SW 1271 (cell line): Measurements from ENCODE around the gene PCDH9.
"Not testable (repeated sequence)": the region's sequence is repeated elsewhere in the genome, so short reads cannot be mapped to it uniquely, and the experiment has no call there.

Source experiments
- DNase-seq, 2 experiments: peaks; one replicate each; lab custom pipeline; 2025; lab: John Stamatoyannopoulos, UW

Gene PCDH9

DNA sequence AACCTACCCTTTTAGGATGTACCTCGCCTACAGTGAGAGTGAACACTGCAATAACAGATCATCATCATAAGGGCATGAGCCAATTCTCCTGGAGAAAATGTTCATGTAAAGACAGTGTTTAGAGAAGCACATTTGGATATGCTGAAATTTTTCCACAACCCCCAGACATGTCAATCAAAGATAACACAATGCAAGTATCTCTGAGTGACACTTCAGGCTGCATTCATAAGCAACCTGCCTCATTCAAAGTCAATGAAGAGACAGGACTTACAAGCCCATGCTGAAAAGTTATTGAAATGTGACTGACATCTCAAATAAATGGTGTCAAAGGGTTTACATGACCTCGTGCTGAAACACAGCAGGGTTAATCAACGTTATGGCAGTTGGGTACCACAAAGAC lies 102.0 kb downstream of the PCDH9 start:
- no peak for DNase-seq

DNA sequence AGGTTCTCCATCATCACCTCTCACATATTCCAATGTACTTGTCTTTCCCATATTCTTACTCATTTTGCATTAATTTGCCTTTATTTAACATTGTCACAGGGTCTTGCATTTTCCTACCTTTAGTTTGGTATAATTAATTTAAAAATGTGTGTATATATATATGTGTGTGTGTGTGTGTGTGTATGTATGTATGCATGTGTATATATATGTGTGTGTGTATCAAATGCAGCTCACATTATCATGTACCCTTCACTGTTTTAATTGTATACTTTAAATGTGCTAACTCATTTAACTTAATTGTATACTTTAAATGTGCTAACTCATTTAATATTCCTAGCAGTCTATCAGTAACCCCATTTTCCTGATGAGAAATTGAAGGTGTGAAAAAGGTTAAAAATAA lies 104.5 kb downstream of the PCDH9 start:
- DNase-seq, result no peak

DNA sequence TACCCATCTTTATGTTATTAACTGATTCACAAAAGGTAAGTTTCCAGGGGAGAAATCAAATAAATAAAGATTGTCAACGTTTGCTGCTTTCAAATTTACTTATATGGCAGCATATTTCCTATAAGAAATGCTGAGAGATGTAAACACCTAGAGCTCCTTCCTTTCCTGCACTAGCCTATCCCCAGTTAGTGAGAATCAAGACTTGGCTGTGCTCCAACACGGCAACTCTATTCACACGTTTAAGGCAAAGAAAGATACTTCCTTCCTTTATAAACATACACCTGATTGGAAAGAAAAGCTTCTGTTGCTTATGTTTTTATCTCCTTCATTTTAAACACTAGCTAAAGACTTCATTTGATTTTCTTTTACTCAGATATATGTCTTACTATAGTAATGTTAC lies 107.0 kb downstream of the PCDH9 start:
- no peak for DNase-seq

DNA sequence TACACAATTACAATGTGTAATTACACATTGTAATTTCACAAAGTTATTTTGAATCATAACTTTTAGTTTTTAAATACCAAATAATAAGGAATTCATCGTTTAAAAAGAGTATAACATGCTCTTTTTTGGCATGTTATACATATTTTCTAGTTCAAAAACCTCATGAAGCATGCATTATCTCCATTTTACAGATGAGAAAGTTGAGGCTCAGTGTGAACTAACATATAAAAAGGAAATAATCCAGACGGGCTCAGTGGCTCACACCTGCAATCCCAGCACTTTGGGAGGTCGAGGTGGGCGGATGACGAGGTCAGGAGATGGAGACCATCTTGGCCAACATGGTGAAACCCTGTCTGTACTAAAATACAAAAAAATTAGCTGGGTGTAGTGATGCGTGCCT lies 107.9 kb downstream of the PCDH9 start:
- DNase-seq, result no peak

DNA sequence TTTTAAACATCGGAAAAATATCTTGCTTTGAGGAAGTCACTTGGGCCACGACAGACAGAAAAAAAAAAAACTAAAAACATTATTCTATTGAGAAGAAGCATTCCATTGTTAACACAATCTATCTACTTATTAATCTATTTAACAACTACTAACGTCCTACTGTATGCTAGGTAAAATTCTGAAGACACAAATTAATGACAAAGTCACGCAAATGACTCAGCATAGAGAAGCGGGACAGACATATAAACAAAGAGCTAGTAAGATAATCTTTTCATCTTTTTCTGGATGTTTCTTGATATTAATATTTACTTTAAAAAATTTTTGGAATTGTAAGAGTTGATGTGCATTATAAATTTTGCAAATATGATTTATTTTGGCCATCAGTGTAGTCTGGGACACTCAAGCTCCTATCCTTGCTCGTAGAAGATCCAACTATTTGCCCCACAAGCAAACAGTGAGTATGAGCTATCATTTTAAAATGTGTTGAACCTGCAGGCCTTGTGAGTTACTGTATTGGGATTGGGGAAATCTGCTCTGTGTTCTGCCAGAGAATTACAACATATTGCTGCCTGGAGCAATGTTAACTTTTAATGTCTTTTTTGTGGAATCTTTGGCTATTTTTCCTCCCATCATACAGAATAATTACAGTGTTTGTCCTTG lies 109.1 kb downstream of the PCDH9 start:
- no peak for DNase-seq

DNA sequence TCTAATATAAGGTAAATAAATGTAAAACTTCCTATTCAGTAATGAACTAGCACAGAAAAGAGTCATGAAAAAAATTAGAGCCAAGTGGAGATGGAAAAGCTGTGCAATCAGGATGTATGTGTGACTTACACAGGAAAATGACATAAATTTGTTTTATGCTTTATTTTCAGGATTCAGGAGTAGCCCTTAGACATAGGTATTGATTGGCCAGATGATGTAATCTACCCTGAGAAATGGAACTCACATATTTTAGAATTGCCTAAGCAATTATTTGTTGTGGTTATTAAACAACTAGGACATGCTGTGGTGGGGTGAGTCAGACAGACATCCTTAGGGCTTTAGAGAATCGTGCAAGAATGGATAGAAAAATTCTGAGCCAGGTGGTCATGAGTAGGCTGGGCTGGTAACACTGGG lies 110.6 kb downstream of the PCDH9 start:
- no peak for DNase-seq

DNA sequence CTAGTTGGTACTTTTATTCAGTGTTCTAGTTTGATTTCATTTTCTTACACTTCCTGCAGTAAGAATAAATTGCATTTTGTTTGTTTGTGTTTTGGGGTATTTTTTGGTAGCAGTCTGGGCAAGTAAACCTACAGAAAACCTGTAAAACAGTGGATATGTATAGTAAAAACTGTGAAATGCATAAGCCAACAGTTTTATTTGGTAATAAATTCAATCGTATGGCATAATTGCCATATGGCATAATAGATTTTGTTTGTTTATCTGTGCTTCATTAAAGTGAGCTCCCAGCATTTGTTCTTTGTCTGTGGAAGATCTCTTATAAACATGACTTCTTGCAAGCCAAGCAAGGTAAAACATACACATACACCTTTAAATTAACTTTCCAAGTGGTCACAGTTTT lies 111.9 kb downstream of the PCDH9 start:
- DNase-seq, result no peak

DNA sequence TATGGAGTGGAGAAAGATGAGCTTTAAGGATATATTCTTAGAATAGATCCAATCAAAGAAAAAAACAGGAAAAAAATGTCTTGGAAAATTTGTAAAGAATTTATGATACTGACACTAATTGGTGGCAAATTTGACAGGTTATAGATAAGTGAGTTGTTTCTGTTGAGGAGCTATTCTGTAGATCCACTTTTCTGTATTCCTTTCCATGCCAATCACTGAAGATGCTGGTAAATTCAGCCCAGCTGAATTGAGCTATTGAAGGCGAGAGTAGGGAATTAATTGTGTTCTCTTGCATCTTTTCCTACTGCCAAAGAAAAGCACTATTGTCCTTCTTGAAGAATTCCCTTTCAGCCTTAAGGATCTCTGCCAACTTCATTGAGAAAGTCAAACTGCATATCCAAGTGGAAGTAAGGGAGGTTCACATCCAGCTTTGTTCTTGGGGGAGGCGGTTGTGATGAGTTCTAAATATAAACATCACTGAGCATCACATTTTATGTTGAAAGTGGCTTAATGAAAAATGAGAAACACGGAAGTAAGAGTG lies 113.1 kb downstream of the PCDH9 start:
- DNase-seq, result no peak

DNA sequence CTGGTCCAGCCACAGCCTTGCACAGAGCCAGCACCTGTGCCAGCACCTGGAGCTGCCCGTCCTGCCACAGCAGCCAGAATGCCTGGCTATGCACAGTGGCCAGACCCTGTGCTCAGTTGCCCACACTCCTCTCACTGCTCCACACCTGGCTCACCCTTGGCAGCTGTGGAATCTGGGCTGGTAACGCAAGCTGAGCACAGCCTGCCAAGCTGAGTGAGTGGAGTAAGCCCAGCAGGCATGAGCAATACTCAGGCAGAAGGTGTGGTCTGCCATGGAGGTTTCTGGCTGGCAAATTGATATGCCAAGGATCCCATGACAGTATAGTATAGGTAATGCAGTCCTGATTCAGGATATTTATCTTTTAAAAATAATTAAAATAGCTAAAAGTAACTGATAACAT lies 122.2 kb downstream of the PCDH9 start:
- no peak for DNase-seq

DNA sequence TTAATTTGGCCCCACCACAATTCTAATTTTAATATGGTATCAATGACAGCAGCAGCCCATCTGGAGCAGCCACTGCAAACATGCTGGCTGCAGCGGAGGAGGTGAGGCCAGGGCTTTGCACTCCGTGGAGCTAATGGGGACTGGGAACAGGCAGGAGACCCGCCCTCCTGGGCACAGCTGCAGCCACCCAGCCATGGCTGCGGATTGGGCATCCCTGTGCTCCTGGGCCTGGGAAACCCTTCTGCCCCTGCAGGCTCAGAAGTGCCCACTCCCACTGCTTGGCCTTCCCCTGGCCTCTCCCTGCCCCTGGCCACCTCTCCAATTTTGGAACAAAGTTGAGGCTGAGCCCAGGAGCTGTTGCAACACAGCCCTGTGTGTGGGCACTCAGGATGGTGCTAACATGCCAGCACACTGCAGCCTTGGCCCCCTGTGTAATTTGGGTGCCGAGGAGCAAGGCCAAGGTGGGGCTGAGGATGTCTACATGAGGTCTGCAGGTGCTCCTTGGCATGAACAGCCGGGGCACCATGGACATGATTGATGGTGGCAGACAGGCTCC lies 123.6 kb downstream of the PCDH9 start:
- DNase-seq, result no peak

DNA sequence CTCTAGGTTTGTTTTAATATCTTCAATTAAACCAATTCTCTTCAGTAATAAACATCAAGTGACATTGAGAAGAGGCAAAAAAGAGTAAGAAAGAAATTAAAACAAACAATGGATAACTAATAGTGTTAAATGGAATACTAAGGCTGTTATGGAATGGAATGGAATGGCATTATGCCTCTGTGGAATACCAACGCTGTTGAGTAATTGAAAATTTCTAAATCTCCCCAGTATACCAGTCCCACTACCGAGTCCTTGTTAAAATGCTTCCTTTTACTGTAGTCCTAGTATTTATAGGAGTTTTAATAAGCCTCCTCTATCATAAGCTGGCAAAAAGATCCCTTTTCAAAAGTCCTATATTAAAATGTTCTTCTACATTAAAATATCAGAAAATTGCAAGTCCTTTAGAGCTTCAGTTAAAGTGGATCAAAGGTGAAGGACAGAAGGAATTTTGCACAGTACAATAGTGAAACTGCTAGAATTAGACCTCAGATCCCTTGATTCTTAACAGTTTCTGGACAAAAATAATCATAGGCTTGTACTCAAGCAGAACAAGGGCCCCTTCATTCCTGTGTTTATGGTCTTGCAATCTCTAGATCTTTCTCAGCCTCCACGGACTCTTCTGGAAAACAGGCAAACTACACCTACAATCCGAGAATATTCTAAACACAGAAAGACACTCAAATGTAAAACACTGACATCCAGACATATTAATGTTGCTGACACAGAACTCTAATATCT lies 128.2 kb downstream of the PCDH9 start:
- DNase-seq, result no peak

DNA sequence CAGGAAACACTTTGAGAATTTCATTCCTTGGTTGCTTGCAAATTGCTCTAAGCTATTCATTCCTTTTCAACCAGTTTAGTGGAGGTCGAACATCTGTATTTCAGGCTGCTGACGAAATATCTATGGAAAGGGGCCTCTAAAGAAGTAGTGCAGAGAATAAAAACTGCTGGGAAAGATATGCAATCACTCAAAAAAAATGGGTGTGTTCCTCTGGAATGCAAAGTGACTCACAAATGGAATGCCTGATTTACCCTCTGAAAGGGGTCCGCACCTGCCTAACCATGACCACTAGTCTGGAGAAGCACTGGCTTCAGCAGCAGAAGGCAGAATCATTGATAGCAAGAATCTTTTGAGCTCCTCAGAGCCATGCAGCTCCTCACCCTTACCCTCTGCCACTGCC lies 129.4 kb downstream of the PCDH9 start:
- no peak for DNase-seq

DNA sequence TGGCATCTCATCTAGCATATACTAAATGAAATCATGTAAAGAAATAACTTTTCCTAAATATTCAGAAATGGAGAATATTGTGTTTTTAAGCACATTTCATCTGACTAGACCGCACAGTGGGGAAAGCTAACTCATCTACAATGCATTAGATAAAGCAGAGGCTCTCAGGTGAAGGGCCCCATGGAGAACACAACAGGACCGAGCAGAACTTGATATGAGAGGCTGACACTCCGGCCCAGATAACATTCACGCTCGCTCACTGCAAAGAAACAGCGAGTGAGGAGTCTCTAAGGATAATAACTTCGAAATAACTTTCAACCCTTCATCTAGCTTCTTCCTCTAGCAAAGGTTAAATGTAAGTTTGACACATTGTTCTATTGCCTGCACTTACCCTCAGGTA lies 130.6 kb downstream of the PCDH9 start:
- DNase-seq, result no peak

DNA sequence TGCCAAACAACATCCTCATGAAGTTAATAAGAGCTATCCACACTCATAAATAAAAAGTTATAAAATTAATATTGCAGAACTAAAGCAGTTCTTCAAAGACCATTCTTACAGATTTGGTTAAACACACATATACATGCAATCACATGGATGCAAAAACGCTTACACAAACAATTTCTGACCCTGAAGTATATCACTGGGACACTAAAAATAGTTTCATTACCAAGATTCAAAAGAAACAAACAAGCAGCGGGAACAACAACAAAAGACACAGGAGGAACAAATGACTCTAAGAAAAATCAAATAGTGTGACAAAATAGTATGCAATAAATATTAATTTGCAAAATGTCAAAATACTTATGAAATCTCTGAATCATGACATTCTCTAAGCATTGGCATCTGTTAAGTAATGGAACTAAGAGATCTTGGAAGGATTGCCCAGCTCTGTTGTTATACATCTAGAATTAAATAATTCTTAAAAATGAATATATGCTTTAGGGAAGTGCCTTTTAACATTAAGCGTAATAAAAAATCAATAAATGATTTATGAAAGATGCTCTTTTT lies 132.2 kb downstream of the PCDH9 start:
- DNase-seq, result no peak

DNA sequence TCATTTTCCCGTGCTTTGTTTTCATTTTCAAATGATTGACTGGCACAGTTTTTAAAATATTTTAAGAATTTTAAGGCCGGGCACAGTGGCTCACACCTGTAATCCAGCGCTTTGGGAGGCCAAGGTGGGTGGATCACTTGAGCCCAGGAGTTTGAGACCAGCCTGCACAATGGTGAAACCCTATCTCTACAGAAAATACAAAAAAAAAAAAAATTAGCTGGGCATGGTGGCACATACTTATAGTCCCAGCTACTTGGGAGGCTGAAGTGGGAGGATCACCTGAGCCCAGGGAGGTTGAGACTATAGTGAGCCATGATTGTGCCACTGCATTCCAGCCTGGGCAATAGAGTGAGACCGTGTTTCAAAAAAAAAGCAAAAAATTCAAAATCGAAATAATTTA lies 133.2 kb downstream of the PCDH9 start:
- DNase-seq, result not testable (repeated sequence)

DNA sequence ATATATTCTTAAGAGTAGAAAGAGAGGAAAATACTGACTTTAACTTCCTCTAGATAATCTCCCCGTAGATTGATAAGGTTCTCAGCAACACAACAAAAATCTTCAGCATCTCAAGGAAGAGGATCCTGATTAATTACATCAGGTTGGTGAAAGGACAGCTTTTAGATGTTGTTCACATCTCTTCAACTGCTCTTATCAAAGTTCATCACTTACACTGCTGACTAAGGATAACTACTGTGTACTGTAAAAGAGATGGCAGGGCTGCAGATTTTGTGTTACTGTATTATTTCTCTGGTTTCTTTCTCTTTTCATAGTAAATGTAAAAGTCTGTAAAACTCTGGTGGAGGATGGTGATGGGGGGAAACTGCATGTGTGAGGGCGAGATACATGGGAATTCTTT lies 133.7 kb downstream of the PCDH9 start:
- DNase-seq, result no peak

DNA sequence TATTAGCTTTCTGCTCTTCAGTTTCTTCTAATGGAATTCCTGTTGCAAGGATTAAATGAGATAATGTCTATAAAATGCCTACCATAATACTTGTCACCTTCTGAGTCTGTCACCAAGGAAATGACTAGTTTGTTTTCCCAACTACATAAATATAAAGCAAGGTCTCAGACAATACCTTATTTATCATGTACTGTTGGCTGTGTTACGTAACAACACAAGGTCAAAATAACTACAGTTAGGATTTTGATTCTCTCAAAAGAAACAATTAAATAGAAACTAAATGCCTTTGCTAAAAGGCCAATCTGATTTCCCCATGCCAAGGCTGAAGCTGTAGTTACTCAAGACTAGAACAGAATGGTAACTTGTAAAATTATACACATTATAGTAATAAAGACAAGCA lies 134.5 kb downstream of the PCDH9 start:
- no peak for DNase-seq

DNA sequence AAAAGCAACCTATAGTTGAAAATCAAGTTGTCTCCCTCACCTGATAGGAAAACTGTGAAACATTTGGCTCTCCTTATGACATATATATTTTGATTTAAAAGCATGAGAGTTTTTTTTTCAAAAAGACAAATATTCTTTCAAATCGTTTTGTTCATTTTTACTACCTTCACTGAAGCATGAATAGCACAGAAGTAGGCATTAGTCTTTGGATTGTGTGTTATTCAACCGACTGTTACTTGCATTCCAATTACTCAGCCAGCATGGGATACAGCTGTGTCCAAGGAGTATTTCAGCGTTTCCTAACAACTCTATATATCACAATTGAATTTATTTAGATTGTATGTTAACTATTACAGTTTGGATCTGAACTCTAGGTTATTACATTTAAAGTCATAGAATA lies 135.2 kb downstream of the PCDH9 start:
- no peak for DNase-seq

DNA sequence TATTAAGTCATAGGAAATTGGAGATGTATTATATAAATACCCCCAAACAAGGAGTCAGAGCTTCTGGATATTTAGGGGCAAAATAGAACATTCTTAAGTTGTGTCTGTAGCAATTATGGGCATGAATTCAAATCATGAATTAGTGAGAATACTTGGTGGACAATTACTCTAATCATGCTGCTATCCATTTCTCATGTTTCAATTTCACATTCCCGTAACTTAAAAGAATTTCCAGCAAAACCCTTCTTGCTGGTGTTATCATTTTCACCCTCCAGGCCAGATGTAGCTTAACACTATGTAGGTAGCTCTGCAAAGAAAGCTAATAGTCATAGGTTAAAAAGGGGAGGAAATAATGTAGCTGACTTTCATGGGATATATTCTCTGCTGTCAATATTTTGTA lies 136.1 kb downstream of the PCDH9 start:
- no peak for DNase-seq

DNA sequence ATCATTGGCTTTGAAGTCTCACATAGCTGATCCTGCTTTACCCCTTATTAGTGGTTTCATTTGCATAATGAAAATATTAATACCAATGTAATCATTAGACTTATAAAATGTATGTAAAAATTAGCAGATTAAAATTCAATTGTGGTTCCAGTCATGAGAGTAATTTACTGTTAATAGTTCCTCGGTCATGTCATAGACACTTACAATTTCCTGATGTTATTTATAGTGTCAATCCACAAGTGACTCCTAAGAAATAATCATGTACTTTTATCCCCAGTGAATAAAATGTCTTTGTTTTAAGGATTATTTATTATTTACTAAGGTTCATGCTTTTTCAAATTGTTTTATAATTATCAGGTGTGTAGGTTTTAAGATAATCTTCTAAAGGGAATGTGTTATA lies 138.5 kb downstream of the PCDH9 start:
- no peak for DNase-seq

DNA sequence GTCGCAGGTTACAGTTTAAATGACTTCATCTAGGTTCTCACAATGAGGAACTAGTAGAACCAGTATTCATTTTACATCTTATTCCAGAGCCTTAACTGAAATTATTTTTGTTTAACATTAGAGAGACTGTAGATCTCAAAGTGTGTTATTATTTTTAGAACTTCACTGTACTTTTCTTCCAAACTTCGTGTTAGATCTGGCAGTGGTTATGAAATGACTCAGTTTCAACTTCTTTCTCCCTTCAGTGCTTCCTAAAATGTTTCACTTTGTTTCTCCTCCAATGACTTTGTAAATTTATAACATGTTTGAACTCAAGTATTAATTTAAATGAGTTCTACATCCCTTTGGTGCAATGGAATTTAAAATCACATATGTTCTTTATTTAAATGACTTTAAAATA lies 139.3 kb downstream of the PCDH9 start:
- no peak for DNase-seq

DNA sequence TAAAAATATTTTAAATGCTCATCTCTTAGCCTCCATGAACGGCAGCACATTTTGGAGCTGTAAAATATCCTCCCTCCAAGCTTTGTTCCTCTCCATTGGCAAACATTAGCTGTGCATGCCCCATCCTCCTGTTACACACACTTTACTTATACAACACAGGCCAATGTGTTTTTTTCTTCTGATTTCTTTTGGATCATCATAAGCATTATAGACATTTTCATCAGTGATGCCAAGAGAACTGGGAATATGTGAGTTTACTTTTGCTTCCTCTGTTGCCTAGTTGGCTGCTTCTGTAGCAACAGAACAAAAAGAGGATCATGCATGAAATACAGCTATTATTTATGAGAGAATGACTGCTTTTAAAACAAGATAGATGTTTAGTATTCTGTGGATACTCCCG lies 142.6 kb downstream of the PCDH9 start:
- no peak for DNase-seq

DNA sequence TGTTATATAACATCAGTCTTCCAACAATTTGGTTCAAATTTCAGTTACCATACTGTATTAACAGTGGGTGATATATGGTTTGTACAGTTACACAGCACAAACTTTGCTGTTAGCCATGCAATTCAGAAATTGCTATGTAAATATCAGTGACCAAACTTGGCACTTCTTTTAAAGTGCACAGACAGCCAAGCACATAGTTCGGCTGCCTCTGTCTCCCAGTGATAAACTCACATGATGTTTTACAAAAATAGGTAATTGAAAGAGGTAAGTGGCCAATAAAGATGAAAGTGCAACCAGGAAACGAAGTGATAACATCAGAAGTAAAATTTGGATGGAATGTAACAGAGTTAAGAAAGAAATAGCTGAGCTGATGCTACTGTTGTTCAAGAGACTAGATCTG lies 143.9 kb downstream of the PCDH9 start:
- DNase-seq, result no peak
